Lower leg skin (tissue), 3 donors: ENCODE data around the gene ERICH3.

Source experiments
- CTCF ChIP-seq, 3 donors: fragments of 450-650 bp; IDR thresholded peaks; one replicate each; pipeline ENCODE4 v1.5.1; 2016; ENCODE audit warnings: antibody characterized with exemption in 3 of 3, mild to moderate bottlenecking in 3 of 3, moderate library complexity in 2 of 3
- POLR2A ChIP-seq, 2 donors: fragments of 450-650 bp; IDR thresholded peaks; one replicate each; pipeline ENCODE4 v1.6.1; 2016 to 2017; ENCODE audit warnings: antibody characterized with exemption in 2 of 2, mild to moderate bottlenecking in 1 of 2, moderate library complexity in 1 of 2

- no peak for TF ChIP-seq CTCF (IDR thresholded peaks at IDR 0.05)
- TF ChIP-seq POLR2A (IDR thresholded peaks at IDR 0.05), result no peak
Measured at GRCh38 chr1:74716822-74717221, 43.2 kb upstream of the ERICH3 start.
